GM10847 (cell line): Measurements from ENCODE around the gene CACNG4.

Source experiments
- POLR2A ChIP-seq: IDR thresholded peaks from 2 replicates; pipeline ENCODE4 v1.6.1; 2011; ENCODE audit not compliant: insufficient read length; ENCODE audit errors: extremely low read depth

The CACNG4 gene

DNA sequence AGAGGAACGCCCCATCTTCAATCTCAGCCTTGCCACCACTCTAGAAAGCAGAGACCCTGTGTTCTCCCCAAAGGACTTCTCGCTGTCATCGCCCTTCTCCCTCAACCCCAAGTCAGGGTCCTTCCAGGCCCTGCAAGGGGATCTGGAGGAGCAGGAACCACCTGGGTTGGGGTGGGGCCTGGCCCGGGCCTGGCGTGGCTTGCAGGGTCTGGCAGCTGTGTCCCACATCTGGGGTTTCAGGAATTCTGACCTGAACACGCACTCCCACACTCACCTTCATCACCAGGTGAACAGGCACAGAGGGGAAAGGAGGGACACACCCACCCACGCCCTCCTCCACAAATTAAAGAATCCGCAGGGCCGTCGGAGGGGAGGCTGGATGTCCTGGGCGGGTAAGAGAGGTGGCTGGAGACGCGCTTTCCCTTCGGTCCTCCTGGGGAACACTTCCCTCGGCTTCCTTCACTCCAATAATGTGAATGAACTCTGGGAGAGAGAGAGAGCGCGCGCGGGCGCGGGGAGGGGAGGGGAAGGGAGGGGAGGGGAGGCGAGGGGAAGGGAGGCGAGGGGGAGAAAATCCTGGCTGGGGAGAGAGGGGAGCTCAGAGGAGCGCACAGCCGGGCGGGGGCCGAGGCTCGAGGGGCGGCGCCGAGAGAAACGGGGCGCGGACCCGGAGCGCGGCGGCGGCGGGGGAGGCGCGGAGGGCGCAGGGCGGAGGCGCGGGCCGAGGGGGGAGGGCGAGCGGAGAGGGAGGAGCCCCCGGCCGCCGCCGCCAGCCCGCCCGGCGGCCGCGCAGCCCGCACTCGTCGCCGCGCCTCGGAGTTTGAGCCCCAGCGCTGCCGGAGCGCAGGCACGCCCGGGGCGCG is at the start of gene CACNG4:
Gene CACNG4, plus strand, starts transcription at position 799 of the 863 bp plus-strand sequence. CDS start 205 bp downstream, outside the sequence.
- TF ChIP-seq POLR2A = no peak

DNA sequence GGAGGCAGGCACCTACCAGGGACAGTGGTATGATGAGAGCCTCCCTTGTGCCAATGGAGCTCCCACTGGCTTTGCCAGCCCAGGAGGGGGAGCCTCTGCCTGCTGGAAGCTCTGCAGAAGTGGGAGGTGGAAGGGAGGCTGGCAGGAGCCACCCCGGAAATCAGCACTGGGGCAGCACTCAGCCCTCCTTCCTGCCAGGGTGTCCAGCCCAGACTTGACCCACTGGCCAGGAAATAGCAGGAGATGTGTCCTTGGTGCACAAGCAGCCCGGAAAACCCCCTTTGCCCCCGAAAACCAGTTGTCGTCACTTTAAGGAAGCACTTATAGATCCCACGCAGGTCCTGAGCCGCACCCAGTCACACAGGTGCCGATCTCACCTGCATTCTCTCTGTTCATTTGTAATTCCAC is 49.3 kb upstream of the CACNG4 start:
- TF ChIP-seq POLR2A = no peak

DNA sequence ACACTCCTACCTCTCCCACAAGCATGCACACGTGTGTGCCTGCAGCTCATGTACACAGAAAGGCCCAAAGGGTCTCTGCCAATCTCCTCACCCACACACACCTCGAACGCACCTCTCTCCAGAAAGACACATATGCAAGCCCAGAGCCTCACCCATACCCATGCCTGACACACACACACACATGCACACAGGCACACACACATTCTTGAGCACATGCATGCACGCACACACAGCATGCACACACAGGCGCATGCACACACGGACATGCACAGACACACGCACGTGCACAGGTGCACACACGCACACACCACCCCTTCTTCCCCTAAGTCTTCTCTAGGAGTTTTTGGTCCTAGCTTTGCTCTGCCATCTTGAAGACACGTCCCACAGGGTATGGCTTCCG is 48.7 kb upstream of the CACNG4 start:
- no peak for TF ChIP-seq POLR2A

DNA sequence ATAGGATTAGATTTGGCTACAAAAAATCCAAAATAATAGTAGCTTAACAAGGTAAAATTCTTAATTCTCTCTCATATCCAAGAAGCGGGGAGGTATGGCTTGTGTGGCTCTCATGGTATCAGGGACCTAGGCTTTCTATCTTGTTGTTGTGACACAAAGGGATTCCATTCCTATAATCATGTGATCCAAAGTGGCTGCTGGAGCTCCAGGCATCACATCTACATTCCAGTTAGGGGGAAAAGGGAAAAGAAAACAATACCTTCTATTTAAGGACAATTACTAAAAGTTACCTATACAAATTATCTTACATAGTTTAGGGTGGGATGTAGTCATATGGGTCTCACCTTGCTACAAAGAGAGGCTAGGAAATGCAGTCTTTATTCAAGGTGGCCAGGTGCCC is 47.6 kb upstream of the CACNG4 start:
- TF ChIP-seq POLR2A = no peak

DNA sequence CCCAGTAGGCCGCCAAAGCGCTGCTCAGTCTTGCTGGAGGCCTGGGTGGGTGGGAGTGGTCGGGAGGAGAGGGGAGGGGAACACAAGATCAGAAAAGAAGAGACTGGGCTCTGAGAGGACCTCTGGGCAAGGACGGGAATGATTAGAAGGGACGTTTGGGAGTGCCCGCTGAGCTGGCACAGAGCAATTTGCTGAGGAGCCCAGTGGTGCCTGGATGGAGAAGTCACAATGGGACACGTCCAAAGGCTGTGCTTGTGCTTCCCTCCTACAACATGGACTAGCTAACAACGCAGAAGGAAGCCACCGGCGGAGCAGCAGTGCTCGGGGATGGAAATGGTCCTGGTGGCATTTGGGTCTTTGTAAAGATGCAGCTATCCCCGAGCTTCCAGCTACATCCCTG is 45.6 kb upstream of the CACNG4 start:
- TF ChIP-seq POLR2A = no peak

DNA sequence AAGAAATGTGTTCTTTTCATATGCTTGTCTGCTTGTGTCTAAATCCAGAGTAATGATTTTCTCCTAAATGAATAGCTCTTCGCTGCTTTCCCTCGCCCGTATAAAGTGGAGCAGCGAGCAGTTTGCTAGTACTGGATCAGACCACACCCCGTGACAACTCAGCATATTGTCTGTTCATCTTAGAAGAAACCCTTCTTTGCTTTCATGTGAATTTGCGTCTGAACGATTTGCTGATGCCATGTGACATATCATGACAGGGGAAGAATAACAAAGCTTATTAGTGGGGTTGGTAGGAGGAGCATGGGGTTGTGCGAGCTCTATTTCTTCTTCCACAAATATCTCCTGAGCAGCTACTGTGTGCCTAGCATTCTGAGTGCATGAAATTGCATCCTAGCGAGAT is 44.1 kb upstream of the CACNG4 start:
- no peak for TF ChIP-seq POLR2A

DNA sequence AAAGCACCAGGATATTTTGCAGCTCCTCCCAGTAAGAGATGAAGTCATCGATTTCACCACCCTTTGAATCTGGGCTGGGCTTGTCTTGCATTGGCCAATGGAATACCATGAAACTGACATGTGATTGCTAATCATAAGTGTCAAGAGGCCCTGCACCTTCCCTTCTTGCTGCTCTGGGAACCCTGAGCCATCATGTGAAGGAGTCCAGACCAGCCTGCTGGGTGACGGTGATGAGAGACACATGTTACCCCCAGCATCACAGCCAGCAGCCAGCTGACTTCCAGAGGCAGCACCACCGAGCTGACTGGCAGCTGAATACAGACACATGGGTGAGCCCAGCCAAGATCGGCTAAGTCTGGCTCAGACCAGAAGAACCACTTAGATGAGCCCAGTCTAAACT is 43.6 kb upstream of the CACNG4 start:
- TF ChIP-seq POLR2A = no peak

DNA sequence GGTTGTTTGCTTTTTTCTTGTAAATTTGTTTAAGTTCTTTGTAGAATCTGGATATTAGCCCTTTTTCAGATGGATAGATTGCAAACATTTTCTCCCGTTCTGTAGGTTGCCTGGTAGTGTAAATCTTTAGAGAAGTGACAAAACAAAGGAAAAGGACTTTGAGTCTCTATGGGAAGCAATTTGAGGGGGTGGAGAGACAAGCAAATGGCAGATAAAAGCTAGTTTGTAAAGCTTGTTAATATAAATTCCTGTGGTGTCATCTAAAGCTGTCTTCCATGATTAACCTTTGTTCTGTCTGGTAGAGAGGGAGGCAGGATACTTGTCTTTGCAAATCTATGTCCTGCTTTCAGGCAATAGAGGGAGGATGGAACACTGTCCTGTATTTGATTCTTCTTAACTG is 40.6 kb upstream of the CACNG4 start:
- no peak for TF ChIP-seq POLR2A

DNA sequence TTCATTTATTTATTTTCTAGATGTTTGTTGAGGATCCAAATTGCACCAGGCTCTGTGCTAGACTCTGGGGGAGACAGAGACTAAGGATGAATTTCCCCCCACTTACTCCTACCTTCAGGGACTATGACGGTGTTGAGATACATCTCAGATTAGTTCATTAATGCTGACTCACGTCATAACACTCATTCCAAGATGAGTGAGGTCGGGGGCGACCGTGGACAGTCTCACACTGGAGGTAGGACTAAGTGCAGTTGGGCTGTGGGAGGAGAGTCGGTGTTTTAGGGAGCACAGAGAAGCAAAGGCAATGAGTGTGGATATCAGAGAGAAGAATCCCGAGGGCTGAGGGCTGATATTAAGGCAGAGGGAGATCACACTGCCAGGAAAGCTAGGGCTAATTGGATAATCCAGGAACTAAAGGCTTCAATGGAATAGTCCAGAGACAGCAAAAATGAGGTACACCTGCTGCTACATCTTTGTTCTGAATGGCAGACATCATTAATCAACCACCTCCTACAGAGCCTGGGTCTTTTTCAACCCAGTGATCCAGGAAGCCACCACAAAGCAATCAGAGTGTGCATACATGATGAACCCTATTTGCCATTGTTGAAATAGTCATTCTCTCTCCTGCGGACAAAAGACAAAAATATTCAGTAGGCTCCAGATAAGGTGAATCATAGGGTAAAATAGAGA is 38.6 kb upstream of the CACNG4 start:
- no peak for TF ChIP-seq POLR2A

DNA sequence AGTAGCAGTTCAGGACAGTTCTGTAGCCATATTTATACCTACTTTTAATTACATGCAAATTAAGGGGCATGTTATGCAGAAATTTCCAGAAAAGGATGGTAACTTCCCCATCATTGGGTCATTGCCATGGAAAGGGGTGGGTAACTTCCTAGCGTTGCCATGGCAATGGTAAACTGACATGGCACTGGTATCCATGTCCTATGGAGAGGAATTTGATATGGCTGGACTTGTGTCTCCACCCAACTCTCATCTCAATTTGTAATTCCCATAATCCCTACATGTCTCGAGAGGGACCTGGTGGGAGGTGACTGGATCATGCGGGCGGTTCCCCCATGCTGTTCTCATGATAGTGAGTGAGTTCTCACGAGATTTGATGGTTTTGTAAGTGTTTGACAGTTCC is 35.6 kb upstream of the CACNG4 start:
- TF ChIP-seq POLR2A = no peak

DNA sequence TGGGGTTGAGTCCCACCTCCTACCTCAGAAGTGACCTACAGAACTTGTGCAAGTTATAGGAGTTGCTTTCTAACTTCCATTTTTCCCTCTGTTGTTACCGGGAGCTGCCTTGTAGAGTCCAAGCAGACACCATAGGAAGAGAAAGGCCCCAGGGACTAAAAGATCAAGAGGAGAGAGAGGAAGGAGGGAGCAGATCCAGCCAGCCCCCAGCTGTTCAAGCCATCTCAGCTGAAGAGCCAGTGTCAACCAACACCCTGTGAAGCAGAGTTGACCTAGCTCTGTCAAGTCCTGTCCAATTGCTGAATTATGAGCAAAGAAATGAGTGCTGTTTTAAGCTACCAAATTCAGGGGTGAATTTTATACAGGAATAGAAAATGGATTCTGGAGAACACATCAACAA is 34.9 kb upstream of the CACNG4 start:
- no peak for TF ChIP-seq POLR2A

DNA sequence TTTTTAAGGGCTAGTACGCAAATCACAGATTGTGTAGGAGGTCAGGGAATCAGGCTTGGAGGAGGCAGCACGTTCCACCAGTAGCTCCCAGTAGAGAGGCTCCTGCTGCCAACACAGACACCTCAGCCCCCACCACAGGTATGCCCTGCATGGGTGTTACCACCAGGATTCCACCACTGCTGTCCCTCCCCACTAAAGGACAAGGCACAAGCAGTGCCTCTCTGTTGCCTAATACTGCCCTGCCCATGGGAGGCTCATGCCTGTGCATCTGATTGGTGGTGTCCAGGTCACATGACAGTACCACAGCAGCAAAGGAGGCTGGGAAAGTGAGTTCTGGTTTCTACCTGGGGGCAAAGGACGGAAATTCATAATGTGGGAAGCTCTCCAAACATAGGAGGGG is 33.6 kb upstream of the CACNG4 start:
- no peak for TF ChIP-seq POLR2A

DNA sequence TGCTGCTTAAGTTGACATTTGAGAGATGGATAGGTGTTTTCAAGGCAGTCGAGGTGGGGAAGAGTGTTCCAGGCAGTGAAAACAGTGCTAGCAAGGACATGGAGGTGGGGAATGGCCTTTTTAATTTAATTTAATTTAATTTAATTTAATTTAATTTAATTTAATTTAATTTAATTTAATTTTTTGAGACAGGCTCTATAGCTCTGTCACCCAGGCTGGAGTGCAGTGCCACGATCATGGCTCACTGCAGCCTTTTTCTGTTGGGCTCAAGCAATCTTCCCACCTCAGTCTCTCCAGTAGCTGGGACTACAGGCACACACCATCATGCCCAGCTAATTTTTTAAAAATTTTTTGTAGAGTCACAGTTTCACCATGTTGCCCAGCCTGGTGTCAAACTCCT is 32.2 kb upstream of the CACNG4 start:
- no peak for TF ChIP-seq POLR2A

DNA sequence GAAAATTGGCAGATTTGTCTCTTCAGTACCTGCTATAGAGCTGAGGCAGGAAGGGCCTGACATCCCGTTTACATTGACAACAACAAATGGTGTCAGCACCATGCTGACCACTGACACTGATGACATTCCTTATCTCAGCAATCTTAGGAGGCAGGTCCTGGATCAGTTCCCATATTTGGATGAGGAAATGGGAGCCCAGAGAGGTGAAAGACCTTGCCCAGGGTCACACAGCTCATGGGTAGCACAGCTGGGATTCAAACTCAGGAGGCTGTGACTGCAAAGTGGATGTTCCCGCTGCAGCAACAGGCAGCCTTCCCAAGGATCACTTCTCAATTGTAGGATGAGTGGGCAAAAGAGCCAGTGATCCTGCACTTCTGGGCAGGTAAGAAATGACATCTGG is 30.5 kb upstream of the CACNG4 start:
- TF ChIP-seq POLR2A = no peak

DNA sequence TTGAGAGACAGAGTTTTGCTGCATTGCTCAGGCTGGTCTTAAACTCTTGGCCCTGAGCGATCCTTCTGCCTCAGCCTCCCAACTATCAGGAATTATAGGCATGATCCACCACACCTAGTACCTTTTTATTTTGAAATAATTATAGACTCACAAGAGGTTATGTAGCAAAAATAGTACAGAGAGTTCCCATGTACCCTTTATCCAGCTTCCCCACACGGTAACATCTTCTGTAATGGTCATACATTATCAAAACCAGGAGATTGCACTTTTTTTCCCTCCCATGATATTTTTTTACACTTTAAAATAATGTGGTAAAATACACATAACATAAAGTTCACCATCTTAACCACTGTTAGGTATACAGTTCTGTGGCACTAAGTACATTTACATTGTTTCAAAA is 28.8 kb upstream of the CACNG4 start:
- TF ChIP-seq POLR2A = no peak

DNA sequence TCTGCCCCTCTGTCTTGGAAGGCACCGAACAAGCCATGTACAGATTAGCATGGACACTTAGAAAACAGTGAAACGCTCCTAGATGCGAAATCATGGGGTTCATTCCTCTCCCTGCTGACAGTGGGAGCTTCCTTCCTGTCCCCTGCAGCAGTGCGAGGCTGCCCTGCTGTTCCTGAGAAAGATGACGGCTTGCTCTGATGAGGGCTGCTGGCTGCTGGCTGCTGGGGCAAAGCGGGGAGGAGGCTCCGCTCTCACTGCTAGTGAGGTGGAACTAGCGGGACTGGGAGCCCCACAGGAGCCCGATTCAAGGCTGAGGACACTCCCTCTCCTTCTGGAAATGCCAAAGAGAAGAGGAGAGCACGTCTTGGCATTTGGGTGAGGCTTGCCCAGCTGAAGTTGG is 25.9 kb upstream of the CACNG4 start:
- TF ChIP-seq POLR2A = no peak
